A549 (cell line): ENCODE data around the gene MTERF1.

Source experiments
- BHLHE40 ChIP-seq: IDR thresholded peaks from 2 replicates; pipeline ENCODE4 v1.6.1; 2012; ENCODE audit warnings: low read depth, low read length, inconsistent platforms
- CHD2 ChIP-seq: fragments of 150-350 bp; IDR thresholded peaks from 2 replicates; pipeline ENCODE4 v1.6.1; 2014; ENCODE audit warnings: low read length; ENCODE audit not compliant: partially characterized antibody
- CHD4 ChIP-seq: fragments of 200-600 bp; sonication (generic); IDR thresholded peaks from 2 replicates; pipeline ENCODE4 v1.6.1; 2016; ENCODE audit warnings: antibody characterized with exemption, mild to moderate bottlenecking, borderline replicate concordance
- CTCF ChIP-seq: fragments of >200 bp; sonication (Bioruptor Twin); formaldehyde crosslinking; IDR thresholded peaks from 3 replicates; pipeline ENCODE4 v1.5.1; 2016
- EHF ChIP-seq: fragments of 250-450 bp; sonication (Bioruptor Pico); IDR thresholded peaks from 2 replicates; pipeline ENCODE4 v1.5.0; 2020; ENCODE audit warnings: mild to moderate bottlenecking
- ESRRA ChIP-seq: fragments of 150-350 bp; IDR thresholded peaks from 2 replicates; pipeline ENCODE4 v1.6.1; 2014; ENCODE audit warnings: mild to moderate bottlenecking, low read length, borderline replicate concordance
- MAZ ChIP-seq: fragments of 150-350 bp; IDR thresholded peaks from 2 replicates; pipeline ENCODE4 v1.6.1; 2014; ENCODE audit warnings: antibody characterized with exemption, low read depth, low read length, borderline replicate concordance
- TP53 ChIP-seq: fragments of 250-450 bp; sonication (Bioruptor Pico); IDR thresholded peaks from 2 replicates; pipeline ENCODE4 v1.5.0; 2021; ENCODE audit warnings: mild to moderate bottlenecking, moderate library complexity
- ZFP36 ChIP-seq: fragments of 450-650 bp; IDR thresholded peaks from 2 replicates; pipeline ENCODE4 v1.6.1; 2014; ENCODE audit warnings: borderline replicate concordance; ENCODE audit not compliant: partially characterized antibody
- TF ChIP-seq, protein P1 (sequence below): fragments of 200-600 bp; sonication (generic); IDR thresholded peaks from 2 replicates; pipeline ENCODE4 v1.6.1; 2016; ENCODE audit warnings: antibody characterized with exemption, mild to moderate bottlenecking, moderate library complexity

DNA sequence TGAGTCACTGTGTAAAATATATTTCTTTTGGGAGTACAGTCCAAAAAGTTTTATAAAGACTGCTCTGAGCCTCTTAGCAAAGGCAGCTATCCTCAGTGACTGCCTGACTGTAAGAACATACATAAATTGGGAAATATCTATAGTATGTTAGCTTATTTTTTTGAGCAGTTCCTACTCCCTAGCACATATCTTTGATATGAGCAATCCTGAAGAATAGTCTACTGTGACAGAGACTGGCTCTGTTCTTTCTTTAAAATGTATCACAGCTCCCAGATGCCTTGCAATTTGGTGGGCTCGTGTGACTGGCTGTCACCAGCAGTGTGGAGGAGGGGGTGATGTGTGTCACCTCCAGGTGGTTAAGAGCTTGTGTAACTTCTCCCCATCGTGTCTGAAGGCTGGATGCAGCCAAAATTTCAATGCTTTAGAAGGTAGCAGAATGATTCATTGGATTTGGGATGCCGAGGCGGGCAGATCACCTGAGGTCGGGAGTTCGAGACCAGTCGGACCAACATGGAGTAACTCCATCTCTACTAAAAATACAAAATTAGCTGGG lies 47.9 kb downstream of the MTERF1 start:
- TF ChIP-seq CHD2 (no peak), CTCF (no peak), EHF (CRISPR knock-in tag) (no peak), ZFP36 (no peak), BHLHE40 (no peak), TP53 (CRISPR knock-in tag) (no peak), ESRRA (no peak), MAZ (no peak), CHD4 (no peak)
- TF ChIP-seq, protein P1, sequence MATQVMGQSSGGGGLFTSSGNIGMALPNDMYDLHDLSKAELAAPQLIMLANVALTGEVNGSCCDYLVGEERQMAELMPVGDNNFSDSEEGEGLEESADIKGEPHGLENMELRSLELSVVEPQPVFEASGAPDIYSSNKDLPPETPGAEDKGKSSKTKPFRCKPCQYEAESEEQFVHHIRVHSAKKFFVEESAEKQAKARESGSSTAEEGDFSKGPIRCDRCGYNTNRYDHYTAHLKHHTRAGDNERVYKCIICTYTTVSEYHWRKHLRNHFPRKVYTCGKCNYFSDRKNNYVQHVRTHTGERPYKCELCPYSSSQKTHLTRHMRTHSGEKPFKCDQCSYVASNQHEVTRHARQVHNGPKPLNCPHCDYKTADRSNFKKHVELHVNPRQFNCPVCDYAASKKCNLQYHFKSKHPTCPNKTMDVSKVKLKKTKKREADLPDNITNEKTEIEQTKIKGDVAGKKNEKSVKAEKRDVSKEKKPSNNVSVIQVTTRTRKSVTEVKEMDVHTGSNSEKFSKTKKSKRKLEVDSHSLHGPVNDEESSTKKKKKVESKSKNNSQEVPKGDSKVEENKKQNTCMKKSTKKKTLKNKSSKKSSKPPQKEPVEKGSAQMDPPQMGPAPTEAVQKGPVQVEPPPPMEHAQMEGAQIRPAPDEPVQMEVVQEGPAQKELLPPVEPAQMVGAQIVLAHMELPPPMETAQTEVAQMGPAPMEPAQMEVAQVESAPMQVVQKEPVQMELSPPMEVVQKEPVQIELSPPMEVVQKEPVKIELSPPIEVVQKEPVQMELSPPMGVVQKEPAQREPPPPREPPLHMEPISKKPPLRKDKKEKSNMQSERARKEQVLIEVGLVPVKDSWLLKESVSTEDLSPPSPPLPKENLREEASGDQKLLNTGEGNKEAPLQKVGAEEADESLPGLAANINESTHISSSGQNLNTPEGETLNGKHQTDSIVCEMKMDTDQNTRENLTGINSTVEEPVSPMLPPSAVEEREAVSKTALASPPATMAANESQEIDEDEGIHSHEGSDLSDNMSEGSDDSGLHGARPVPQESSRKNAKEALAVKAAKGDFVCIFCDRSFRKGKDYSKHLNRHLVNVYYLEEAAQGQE = no peak
